Activated naive CD8-positive, alpha-beta T cell treated with anti-CD3 and anti-CD28 coated beads for 36 hours (primary cell): ENCODE measurements around the gene VPS35L. TPM values are rescaled to one million over a fixed set of nuclear protein-coding genes. Genes with fewer than 3 reads are reported as not detected.
A peak's percentile ranks its signal among the peaks of the same experiment; 100 is the strongest.

Experiments used
- DNase-seq: peaks from one replicate; pipeline ENCODE4 v3.0.0; 2021
- H3K27ac Mint-ChIP-seq: one replicate; pipeline ENCODE4 v1.8.0; 2022; ENCODE audit warnings: mild to moderate bottlenecking, moderate library complexity, mixed read lengths
- H3K27me3 Mint-ChIP-seq: one replicate; pipeline ENCODE4 v1.8.0; 2022; ENCODE audit warnings: mild to moderate bottlenecking, mixed read lengths
- H3K36me3 Mint-ChIP-seq: one replicate; pipeline ENCODE4 v1.8.0; 2021; ENCODE audit warnings: mild to moderate bottlenecking, mixed read lengths
- H3K4me1 Mint-ChIP-seq: one replicate; pipeline ENCODE4 v1.8.0; 2021; ENCODE audit warnings: mixed read lengths
- H3K4me3 Mint-ChIP-seq: one replicate; pipeline ENCODE4 v1.8.0; 2022; ENCODE audit warnings: mild to moderate bottlenecking, moderate library complexity, mixed read lengths
- H3K9me3 Mint-ChIP-seq: one replicate; pipeline ENCODE4 v1.8.0; 2022; ENCODE audit warnings: mixed read lengths
- total RNA-seq, 2 experiments: library from RNA; stranded (reverse); gene quantifications; one replicate each; pipeline ENCODE4 v1.2.3, GENCODE V29; 2021

Gene VPS35L
- total RNA-seq, 2 experiments from 2014 or later: 30.2 to 34.1 TPM

DNA sequence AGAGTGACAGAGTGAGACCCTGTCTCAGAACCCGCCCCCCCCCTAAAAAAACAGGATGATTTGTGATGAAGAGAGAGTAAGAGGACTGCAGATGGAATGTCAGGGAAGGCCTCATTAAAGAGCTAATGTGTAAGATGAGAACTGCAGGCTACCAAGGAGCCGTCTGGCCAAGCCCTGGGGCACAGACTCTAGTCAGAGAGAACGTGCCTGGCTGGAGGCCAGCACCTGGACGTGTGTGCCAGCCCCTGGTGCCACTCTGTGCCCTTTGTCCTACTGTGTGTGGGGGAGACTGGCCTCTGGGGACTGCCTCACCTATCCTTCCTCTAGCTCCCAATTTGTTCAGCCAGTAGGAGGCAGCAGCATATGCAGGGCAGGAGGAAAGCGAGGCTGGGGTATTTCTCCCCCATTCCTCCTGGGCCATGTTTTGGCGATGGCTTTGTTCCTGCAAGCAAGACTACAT, 125.4 kb downstream of the VPS35L start:
- H3K4me1 Mint-ChIP-seq: no peaks in the 10 kb centered on the region
- peaks cover 40% of the 10 kb centered on the region for H3K36me3 Mint-ChIP-seq
- no peaks in the 10 kb centered on the region for H3K9me3 Mint-ChIP-seq
- no peak overlapping the region for H3K4me3 Mint-ChIP-seq
- no peaks in the 10 kb centered on the region for H3K27me3 Mint-ChIP-seq
- no peak overlapping the region for H3K27ac Mint-ChIP-seq
- DNase-seq: no peak

DNA sequence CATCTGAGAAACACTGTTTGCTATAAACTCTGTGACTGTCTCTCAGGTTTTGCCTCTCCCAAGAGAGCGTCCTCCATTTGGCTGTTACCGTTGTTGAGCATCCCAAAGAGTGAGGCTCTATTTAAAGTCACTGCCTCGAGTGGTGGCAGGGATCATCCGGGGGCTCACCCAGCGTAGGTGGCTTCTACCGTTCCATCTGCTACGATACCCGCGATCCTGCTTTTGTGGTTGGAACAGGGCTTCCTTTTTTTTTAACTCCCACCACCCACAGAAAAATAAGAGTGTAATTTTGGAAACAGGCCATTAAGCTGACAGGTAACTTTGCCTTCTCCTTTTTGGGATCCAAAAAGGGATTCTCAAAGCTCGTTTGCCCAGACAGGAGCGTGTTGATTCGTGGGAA, 126.1 kb downstream of the VPS35L start:
- no peaks in the 10 kb centered on the region for H3K9me3 Mint-ChIP-seq

DNA sequence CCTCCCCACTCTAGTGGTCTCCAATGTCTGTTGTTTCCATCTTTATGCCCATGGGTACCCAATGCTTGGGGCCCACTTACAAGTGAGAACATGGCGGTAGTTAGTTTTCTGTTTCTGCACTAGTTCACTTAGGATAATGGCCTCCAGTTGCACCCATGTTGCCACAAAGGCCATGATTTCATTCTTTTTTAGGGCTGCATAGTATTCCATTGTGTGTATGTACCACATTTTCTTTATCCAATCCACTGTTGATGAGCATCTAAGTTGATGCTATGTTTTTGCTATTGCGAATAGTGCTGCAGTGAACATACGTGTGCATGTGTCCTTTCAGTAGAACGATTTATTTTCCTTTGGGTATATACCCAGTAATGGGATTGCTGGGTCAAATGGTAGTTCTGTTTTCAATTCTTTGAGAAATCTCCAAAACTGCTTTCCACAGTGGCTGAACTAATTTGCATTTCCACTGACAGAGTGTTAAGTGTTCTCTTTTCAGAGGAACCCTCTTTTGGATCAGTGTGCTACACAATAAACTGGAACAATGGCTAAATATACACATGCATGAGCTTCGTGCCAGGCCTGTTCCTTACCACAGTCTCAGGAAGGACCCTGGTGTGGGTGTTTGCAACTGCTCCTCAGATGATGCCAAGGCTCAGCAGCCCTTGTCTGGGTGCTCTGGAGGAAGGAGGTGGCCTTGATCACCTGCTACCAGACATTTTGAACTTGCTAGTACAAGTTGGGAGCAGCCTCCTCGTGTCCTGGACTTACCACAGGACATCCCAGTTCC, 128.1 kb downstream of the VPS35L start:
- Mint-ChIP-seq H3K4me1 (no peaks in the 10 kb centered on the region), H3K4me3 (no peak overlapping the region), H3K27me3 (no peaks in the 10 kb centered on the region), H3K36me3 (peaks cover 44% of the 10 kb centered on the region), H3K27ac (no peak overlapping the region), H3K9me3 (no peaks in the 10 kb centered on the region)
- no peak for DNase-seq

More for the DNA sequence above, 126.1 kb downstream of the VPS35L start:
- no peak for DNase-seq
- Mint-ChIP-seq H3K27ac (no peak overlapping the region), H3K27me3 (no peaks in the 10 kb centered on the region), H3K4me3 (no peak overlapping the region), H3K36me3 (peaks cover 44% of the 10 kb centered on the region), H3K4me1 (no peaks in the 10 kb centered on the region)

DNA sequence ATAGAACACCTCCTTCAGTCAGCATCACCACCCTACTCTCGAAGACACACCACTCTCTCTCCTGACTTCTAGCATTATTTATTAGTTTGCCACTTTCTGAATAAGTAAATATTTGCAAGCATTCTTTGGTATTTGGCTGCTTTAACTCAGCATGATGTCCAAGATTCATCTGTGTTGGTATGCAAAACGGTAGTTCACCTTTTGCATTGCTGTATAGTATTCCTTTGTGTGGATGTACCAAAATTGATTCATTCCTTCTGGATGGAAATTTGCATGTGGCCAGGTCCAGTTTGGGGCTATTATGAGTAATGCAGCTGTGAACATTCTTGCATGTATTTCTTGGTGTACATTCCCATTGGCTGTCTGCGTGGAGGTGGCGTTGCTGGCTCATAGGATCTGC, 129.7 kb downstream of the VPS35L start:
- DNase-seq: no peak
- Mint-ChIP-seq H3K36me3 (peaks cover 44% of the 10 kb centered on the region), H3K27me3 (no peaks in the 10 kb centered on the region), H3K4me3 (no peak overlapping the region), H3K27ac (no peak overlapping the region), H3K9me3 (no peaks in the 10 kb centered on the region), H3K4me1 (peaks cover 10% of the 10 kb centered on the region)

DNA sequence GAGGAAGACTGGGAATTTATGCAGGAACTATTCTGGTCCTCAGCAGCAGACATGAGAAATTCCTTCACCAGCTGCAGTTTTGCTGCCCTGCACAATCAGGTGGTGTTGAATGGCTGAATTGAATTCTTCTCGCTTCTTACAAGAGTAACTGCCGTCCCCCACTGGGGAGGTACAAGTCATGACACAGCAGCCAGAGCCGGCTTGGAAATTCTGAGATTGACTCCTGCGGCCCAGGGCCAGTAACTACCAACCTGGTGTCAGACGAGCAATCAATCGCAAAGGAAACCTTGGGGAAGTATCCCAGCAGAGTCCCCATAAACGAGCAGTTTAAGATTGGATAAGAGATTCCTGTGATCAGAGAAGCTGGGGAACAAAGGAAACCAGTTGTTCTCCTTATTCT, 131.8 kb downstream of the VPS35L start:
- peaks cover 39% of the 10 kb centered on the region for H3K36me3 Mint-ChIP-seq
- no peak overlapping the region for H3K27ac Mint-ChIP-seq
- DNase-seq: no peak
- H3K9me3 Mint-ChIP-seq: no peaks in the 10 kb centered on the region
- H3K27me3 Mint-ChIP-seq: no peaks in the 10 kb centered on the region
- H3K4me1 Mint-ChIP-seq: peaks cover 10% of the 10 kb centered on the region
- H3K4me3 Mint-ChIP-seq: no peak overlapping the region

DNA sequence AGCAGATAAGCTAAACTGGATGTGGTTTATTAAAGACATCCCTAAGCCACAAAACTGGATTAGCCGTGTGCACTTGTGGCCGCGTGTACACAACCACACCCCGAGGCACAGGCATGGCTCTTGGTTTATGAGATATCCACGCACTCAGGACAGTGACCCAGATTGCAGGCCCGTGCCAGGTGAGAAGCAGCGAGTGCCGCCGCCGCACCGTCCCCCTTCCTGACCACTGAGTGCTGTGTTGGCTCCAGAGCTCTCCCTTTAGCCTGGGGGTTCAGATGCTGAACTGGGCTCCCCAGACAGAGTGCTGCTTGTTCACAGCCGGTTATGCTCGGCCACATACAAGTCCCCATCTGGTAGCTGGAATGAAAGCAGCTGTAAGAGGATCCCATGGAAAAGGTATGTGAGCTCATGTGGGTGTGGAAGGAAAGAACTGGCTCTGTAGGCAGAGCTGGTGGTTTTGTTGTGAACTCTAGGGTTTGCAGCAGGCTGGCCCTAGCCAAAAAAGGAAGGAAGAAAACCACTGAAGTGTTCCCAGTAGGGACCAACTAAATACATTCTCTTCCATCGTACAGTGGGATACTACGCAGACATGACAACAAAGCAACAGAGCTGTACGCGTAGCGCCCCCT, 133.0 kb downstream of the VPS35L start:
- peaks cover 10% of the 10 kb centered on the region for H3K4me1 Mint-ChIP-seq
- no peak overlapping the region for H3K27ac Mint-ChIP-seq
- peaks cover 29% of the 10 kb centered on the region for H3K36me3 Mint-ChIP-seq
- DNase-seq: no peak
- H3K4me3 Mint-ChIP-seq: no peak overlapping the region
- H3K27me3 Mint-ChIP-seq: no peaks in the 10 kb centered on the region
- no peaks in the 10 kb centered on the region for H3K9me3 Mint-ChIP-seq

DNA sequence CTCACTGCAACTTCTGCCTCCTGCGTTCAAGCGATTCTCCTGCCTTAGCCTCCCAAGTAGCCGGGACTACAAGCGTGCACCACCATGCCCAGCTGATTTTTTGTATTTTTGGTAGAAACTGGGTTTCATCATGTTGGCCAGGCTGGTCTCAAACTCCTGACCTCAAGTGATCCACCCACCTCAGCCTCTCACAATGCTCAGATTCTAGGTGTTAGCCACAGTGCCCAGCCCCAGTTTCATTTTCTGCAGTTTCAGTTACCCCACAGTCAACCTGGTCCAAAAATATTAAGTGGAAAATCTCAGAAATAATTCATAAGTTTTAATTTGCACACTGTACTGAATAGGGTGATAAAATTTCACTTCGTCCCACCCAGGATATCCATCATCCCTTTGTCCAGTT, 133.8 kb downstream of the VPS35L start:
- peak; percentile 8 for DNase-seq
- Mint-ChIP-seq H3K4me1 (peaks cover 12% of the 10 kb centered on the region), H3K9me3 (no peaks in the 10 kb centered on the region)

DNA sequence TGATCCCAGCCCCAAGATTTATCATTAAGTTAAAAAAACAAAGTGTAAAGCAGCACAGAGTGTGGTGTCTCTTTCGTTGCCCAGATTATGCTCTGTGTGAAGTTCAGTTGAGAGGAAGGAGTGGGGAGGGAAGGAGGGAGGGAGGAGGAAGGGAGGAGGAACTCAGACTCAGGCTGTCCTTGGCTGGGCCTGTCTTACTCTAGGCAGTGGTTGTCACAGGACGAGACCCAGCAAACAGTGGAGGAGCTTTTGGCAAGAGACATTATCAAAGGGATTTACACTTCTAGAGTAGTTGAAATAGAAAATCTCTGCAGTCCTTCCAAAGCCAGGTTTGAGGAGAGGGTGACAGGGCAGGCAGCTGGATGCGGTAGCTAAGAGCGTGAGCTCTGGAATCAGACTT, 134.7 kb downstream of the VPS35L start:
- DNase-seq: no peak
- Mint-ChIP-seq H3K27ac (no peak overlapping the region), H3K4me1 (peaks cover 13% of the 10 kb centered on the region), H3K36me3 (peaks cover 13% of the 10 kb centered on the region), H3K9me3 (no peaks in the 10 kb centered on the region), H3K27me3 (no peaks in the 10 kb centered on the region), H3K4me3 (no peak overlapping the region)

More for the DNA sequence above, 133.8 kb downstream of the VPS35L start:
- Mint-ChIP-seq H3K27me3 (no peaks in the 10 kb centered on the region), H3K27ac (no peak overlapping the region), H3K4me3 (no peak overlapping the region), H3K36me3 (peaks cover 20% of the 10 kb centered on the region)

DNA sequence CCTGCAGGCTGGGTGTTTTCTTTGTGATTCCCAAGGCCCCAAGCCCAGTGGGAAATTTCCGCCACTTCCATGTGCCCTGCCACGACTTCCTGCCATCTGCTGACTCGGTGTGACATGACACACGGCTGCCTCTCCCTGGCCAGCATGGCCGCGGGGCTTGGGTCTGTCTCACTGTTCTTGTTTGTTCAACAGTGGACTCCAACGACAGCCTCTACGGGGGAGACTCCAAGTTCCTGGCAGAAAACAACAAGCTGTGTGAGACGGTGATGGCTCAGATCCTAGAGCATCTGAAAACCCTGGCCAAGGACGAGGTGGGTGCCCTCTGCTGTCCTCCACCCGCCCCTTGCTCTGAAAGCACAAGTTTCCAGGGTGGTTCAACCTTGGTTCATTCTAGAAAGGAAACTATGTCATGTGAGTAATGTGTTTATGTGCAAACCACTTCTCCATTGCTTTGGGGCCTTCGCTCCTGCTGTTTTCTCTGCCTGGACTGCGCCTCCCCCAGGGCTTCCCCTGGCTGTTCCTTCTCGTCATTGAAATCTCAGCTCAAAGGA, 135.7 kb downstream of the VPS35L start:
- peaks cover 18% of the 10 kb centered on the region for H3K4me1 Mint-ChIP-seq
- no peaks in the 10 kb centered on the region for H3K27me3 Mint-ChIP-seq
- no peaks in the 10 kb centered on the region for H3K9me3 Mint-ChIP-seq
- H3K4me3 Mint-ChIP-seq: no peak overlapping the region
- H3K27ac Mint-ChIP-seq: no peak overlapping the region
- peaks cover 3% of the 10 kb centered on the region for H3K36me3 Mint-ChIP-seq
- no peak for DNase-seq

DNA sequence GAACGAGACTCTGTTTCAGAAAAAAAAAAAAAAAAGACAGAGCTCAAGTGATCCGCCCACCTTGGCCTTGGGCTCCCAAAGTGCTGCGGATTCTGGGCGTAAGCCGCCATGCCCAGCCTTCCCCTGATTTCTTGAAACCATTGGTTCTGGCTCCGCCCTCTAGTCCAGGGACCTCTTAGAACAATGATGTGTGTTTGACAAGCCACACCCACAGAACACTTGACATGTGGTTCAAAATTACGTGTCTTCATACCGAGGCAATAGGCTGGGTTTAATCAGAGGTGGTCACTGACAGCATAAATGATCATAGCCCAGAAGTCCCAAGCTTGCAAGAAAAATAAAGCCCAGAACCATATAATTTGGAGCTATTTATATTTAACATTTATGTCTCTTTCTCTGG, 139.5 kb downstream of the VPS35L start:
- Mint-ChIP-seq H3K36me3 (peaks cover 19% of the 10 kb centered on the region), H3K27me3 (no peaks in the 10 kb centered on the region), H3K4me3 (no peak overlapping the region), H3K27ac (no peak overlapping the region), H3K9me3 (no peaks in the 10 kb centered on the region), H3K4me1 (peaks cover 31% of the 10 kb centered on the region)
- DNase-seq: no peak

DNA sequence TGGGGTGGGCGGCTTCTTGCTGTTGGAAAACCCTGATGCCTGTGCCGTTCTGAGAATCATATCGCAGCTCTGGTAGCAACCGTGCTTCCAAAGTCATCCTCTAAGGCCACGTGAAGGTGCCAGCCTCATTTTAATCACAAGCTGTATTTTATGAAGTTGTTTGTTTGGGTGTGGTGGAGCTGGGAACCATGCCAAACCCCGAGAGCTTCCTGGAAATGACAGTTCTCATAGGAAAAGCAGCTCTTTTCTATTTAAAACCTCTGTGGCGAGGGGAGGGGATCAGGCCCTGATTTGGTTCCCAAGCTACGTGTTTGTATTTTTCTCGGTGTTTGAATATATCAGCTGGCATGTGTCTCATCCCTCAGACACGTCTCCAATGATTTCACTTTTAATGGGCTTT, 140.8 kb downstream of the VPS35L start:
- no peak overlapping the region for H3K4me3 Mint-ChIP-seq
- peak; percentile 35 for DNase-seq
- peaks cover 19% of the 10 kb centered on the region for H3K36me3 Mint-ChIP-seq
- H3K27me3 Mint-ChIP-seq: no peaks in the 10 kb centered on the region
- H3K27ac Mint-ChIP-seq: peak overlapping the region; percentile 42
- H3K4me1 Mint-ChIP-seq: peaks cover 30% of the 10 kb centered on the region
- H3K9me3 Mint-ChIP-seq: no peaks in the 10 kb centered on the region

DNA sequence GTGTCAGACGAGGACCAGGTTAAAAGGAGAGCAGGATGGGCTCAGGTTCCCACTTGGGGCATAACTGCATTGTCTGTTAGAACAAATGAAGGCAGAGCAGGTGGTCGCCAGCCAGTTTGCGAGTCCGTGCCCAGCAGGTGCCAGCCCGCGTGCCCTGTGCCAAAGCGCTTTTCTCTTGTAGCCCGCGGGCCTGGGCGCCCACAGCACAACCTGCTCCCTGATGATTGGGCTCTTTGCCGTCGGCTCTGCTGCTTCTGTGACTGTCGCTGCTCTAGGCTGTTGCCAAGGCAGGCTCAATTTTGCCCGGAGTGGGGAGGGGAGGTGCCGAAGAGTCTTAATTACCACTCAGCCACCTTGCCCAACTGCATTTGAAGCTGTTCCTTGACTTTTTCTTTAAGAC, 141.5 kb downstream of the VPS35L start:
- Mint-ChIP-seq H3K27me3 (no peaks in the 10 kb centered on the region), H3K36me3 (peaks cover 22% of the 10 kb centered on the region), H3K4me1 (peaks cover 30% of the 10 kb centered on the region), H3K4me3 (no peak overlapping the region), H3K27ac (peak overlapping the region; percentile 42), H3K9me3 (no peaks in the 10 kb centered on the region)
- no peak for DNase-seq

DNA sequence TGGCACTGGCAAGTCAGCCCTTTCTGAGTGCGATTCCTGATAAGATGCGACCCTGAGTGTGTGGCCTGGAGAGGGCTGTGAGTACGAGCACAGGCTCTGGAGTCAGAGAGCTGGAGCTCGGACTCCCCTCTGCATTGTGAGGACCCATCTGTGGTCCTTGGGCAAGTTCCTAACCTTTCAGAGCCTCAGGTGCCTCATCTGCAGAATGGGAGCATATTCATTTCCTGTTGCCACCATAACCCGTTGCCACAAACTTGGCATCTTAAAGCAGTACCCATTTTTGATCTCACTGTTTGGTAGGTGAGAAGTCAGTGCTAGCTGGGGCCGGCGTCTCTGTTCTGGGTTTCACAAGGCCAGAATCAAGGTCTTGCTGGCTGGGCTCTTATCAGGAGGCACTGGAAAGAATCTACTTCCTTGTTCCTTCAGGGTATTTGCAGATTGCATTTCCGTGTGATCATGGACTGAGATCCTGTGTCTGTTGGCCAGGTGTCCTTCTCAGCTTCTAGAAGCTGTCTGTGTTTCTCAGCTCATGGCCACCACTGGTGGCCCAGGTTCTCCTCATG, 142.3 kb downstream of the VPS35L start:
- Mint-ChIP-seq H3K4me1 (peaks cover 30% of the 10 kb centered on the region), H3K9me3 (no peaks in the 10 kb centered on the region), H3K27me3 (no peaks in the 10 kb centered on the region), H3K4me3 (no peak overlapping the region), H3K36me3 (peaks cover 29% of the 10 kb centered on the region), H3K27ac (peak overlapping the region; percentile 62)
- no peak for DNase-seq

DNA sequence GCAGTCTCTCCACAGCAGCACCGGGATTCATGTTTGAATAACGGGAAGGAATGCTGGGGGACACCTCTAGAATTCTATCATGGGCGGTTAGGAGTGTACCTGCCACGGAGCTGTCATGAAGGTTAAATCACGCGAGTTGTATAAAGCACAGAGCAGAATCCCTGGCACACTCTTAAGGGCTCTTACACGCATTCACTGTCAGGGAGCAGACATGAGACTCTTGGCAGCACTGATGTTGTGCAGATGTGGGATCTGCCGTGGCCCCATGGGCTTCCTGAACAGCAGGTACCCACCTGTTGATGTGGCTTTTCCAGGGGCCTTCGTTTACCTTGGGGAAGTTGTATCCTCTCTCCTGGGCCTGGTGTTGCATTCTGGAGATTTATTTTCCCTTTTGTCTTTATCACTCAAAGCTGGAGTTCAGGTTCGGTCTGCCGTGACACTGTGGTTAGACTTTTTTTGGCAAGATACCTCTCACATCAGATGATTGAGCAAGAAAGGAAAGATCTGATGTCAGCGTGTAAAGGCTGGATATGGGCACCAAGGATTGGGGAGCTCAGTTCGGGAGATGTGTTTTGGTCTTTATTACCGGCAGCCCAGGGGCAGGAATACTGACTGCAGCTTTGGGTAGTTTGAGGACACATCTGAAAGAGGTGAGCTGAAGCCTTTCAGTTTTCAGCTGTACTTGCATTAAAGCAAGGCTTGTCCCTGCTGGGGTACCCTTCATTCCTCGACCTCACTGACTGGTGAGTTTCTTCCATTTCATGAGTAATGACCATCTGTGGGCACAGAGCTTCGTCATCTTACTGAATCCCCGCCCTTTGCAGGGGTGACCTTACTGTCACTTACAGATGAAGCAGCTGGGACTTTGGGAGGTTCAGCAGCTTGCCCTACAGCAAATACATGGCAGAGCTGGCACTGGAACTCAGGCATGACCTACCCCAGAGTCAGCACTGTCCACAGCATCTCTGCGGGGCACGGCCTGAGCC, 143.3 kb downstream of the VPS35L start:
- H3K36me3 Mint-ChIP-seq: peaks cover 35% of the 10 kb centered on the region
- DNase-seq: no peak
- peaks cover 30% of the 10 kb centered on the region for H3K4me1 Mint-ChIP-seq
- H3K27ac Mint-ChIP-seq: peak overlapping the region; percentile 62
- no peaks in the 10 kb centered on the region for H3K27me3 Mint-ChIP-seq
- no peaks in the 10 kb centered on the region for H3K9me3 Mint-ChIP-seq
- no peak overlapping the region for H3K4me3 Mint-ChIP-seq
